ENCODE data around the gene ZNF865.

DNA sequence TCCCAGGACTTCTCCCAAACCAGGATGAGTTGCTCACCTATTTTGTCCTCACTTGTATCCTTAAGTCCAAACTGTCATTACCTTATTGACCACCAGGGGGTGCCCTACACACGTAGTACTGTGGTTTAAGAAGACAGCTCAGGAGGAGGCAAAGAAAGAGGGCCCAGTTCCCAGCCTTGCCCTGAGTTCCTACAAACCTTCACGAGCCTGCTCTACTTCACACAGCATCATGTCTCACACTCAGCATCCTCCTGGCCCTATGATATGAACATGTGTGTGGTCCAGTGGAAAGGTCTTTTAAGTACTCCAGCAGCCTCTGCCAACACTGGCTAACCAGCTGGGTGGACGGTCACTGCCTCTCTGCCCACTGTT, 27.0 kb downstream of the ZNF865 start:
- TF ChIP-seq SIN3A (IDR thresholded peaks at IDR 0.05; ENCODE audit: borderline replicate concordance, insufficient read depth, low read length) (no peak), POLR2AphosphoS5 (IDR thresholded peaks at IDR 0.05; ENCODE audit: low read depth, low read length) (no peak), FOXP2 (optimal IDR thresholded peaks at IDR 0.05; ENCODE audit: borderline replicate concordance, extremely low read depth, extremely low read length, insufficient read depth) (no peak), TAF1 (IDR thresholded peaks at IDR 0.05; ENCODE audit: borderline replicate concordance, insufficient read depth, low read length) (no peak)

Measured in PFSK-1 (cell line).